ENCODE data around the gene JPH3. TPM values are rescaled to one million over a fixed set of nuclear protein-coding genes. Genes with fewer than 3 reads are reported as not detected.
A peak's percentile ranks its signal among the peaks of the same experiment; 100 is the strongest.

JPH3 gene
- polyA plus RNA-seq, 2 of the 4 experiments (the other 2 are of a cell fraction): 0.36 to 1.6 TPM

- DNase-seq (ENCODE audit: low read depth in 1 of 2, low spot score in 1 of 2) (no peak), FAIRE-seq (no peak), ATAC-seq (no peak)
- no peak overlapping the region for H3K27ac ChIP-seq
- no peak overlapping the region for H3K4me2 ChIP-seq
- no peaks in the 10 kb centered on the region for H3K4me1 ChIP-seq
- ChIA-PET POLR2A (no interaction called here), CTCF (interaction anchor here (0.7 to 2.7 kb wide), 3 partner anchors 8 to 23 kb away, joined by 3 to 15 read pairs (median 5); no protein-coding TSS in a partner anchor)
- 46% methylated on average over 13 of the region's 14 CpGs for WGBS (ENCODE audit: missing lambda C conversion rate)
- TF ChIP-seq HMGXB4 (CRISPR knock-in tag; IDR thresholded peaks at IDR 0.05; ENCODE audit: borderline replicate concordance) (no peak), ZSCAN20 (CRISPR knock-in tag; IDR thresholded peaks at IDR 0.05) (no peak), FOXS1 (CRISPR knock-in tag; IDR thresholded peaks at IDR 0.05) (no peak), CEBPB (IDR thresholded peaks at IDR 0.05) (no peak), ELK1 (IDR thresholded peaks at IDR 0.05; ENCODE audit: low read depth, low read length) (no peak), CHD4 (IDR thresholded peaks at IDR 0.05; ENCODE audit: borderline replicate concordance) (no peak), BCL3 (IDR thresholded peaks at IDR 0.05) (no peak), POLR2A (IDR thresholded peaks at IDR 0.05; ENCODE audit: low read length) (no peak), HOXA7 (CRISPR knock-in tag; IDR thresholded peaks at IDR 0.05) (no peak), RAD21 (conservative IDR thresholded peaks at IDR 0.05 in 1 of 2, IDR thresholded peaks at IDR 0.05 in 1 of 2) (no peak), TP53 (CRISPR knock-in tag; IDR thresholded peaks at IDR 0.05) (no peak), ZC3H11A (IDR thresholded peaks at IDR 0.05) (no peak), EHMT2 (IDR thresholded peaks at IDR 0.05; ENCODE audit: low read depth) (no peak)
- peaks cover 12% of the 10 kb centered on the region for H3K9me3 ChIP-seq
- no peak overlapping the region for H3K4me3 ChIP-seq
These were observed 56.4 kb downstream of the JPH3 start for GRCh38 chr16:87658564-87659225.

GRCh38 chr16:87661561-87661960 is 59.3 kb downstream of the JPH3 start:
- DNase-seq (ENCODE audit: low read depth in 1 of 2, low spot score in 1 of 2) (peak; percentile 37 to 43), FAIRE-seq (no peak), ATAC-seq (peak; percentile 67 to 70; a peak in 4 of 6 replicates)
- no peak overlapping the region for H3K4me3 ChIP-seq
- ChIA-PET CTCF (interaction anchor here (2.7 kb wide), 1 partner anchor 26 kb away, joined by 15 read pairs; no protein-coding TSS in a partner anchor), POLR2A (no interaction called here)
- no peak overlapping the region for H3K4me2 ChIP-seq
- H3K9me3 ChIP-seq: peaks cover 12% of the 10 kb centered on the region
- H3K4me1 ChIP-seq: no peaks in the 10 kb centered on the region
- WGBS (ENCODE audit: missing lambda C conversion rate): 49% methylated on average over 15 of the region's 16 CpGs
- TF ChIP-seq REST (IDR thresholded peaks at IDR 0.05): peak; percentile 88
- no peak for TF ChIP-seq ZC3H11A (IDR thresholded peaks at IDR 0.05)
- no peak overlapping the region for H3K27ac ChIP-seq
